ENCODE data around the gene SSBP2.

The SSBP2 gene

DNA sequence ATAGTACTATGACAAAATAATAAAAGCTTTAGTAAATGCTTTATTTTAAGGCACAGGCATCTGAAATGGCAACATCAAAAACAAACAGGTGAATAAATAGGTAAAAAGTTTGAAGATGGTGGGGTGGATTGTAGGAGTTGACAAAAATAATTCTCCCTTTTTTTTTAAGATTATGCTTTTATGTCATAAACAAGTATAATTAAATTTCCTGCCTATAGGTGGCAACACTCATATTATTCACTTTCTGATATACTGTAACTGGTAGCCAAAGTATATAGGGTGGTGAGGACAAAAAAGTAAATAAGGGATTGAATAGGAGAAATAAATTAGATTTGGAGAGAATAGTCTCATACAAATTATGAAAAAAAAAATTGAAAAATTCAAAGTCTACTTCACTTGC, 236.9 kb downstream of the SSBP2 start:
- TF ChIP-seq POLR2AphosphoS5 (IDR thresholded peaks at IDR 0.05; ENCODE audit: low read depth): no peak
- TF ChIP-seq, protein P1, sequence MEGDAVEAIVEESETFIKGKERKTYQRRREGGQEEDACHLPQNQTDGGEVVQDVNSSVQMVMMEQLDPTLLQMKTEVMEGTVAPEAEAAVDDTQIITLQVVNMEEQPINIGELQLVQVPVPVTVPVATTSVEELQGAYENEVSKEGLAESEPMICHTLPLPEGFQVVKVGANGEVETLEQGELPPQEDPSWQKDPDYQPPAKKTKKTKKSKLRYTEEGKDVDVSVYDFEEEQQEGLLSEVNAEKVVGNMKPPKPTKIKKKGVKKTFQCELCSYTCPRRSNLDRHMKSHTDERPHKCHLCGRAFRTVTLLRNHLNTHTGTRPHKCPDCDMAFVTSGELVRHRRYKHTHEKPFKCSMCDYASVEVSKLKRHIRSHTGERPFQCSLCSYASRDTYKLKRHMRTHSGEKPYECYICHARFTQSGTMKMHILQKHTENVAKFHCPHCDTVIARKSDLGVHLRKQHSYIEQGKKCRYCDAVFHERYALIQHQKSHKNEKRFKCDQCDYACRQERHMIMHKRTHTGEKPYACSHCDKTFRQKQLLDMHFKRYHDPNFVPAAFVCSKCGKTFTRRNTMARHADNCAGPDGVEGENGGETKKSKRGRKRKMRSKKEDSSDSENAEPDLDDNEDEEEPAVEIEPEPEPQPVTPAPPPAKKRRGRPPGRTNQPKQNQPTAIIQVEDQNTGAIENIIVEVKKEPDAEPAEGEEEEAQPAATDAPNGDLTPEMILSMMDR (IDR thresholded peaks at IDR 0.05; ENCODE audit: insufficient read depth, low read length): no peak
- TF ChIP-seq GABPA (IDR thresholded peaks at IDR 0.05; ENCODE audit: low read depth): no peak
- TF ChIP-seq, protein P2, sequence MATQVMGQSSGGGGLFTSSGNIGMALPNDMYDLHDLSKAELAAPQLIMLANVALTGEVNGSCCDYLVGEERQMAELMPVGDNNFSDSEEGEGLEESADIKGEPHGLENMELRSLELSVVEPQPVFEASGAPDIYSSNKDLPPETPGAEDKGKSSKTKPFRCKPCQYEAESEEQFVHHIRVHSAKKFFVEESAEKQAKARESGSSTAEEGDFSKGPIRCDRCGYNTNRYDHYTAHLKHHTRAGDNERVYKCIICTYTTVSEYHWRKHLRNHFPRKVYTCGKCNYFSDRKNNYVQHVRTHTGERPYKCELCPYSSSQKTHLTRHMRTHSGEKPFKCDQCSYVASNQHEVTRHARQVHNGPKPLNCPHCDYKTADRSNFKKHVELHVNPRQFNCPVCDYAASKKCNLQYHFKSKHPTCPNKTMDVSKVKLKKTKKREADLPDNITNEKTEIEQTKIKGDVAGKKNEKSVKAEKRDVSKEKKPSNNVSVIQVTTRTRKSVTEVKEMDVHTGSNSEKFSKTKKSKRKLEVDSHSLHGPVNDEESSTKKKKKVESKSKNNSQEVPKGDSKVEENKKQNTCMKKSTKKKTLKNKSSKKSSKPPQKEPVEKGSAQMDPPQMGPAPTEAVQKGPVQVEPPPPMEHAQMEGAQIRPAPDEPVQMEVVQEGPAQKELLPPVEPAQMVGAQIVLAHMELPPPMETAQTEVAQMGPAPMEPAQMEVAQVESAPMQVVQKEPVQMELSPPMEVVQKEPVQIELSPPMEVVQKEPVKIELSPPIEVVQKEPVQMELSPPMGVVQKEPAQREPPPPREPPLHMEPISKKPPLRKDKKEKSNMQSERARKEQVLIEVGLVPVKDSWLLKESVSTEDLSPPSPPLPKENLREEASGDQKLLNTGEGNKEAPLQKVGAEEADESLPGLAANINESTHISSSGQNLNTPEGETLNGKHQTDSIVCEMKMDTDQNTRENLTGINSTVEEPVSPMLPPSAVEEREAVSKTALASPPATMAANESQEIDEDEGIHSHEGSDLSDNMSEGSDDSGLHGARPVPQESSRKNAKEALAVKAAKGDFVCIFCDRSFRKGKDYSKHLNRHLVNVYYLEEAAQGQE (IDR thresholded peaks at IDR 0.05; ENCODE audit: insufficient replicate concordance, low read depth): no peak
- TF ChIP-seq SPI1 (IDR thresholded peaks at IDR 0.05; ENCODE audit: borderline replicate concordance, low read depth): no peak
- no peak for DNase-seq (ENCODE audit: low read depth in 1 of 2, low spot score in 1 of 2)
- no peaks in the 10 kb centered on the region for H3K27me3 ChIP-seq (ENCODE audit: insufficient read depth, poor library complexity, severe bottlenecking)
- H3K27ac ChIP-seq (replicated peaks): no peak overlapping the region
- no peak overlapping the region for H3K4me3 ChIP-seq (replicated peaks; ENCODE audit: insufficient read depth, low read length)

DNA sequence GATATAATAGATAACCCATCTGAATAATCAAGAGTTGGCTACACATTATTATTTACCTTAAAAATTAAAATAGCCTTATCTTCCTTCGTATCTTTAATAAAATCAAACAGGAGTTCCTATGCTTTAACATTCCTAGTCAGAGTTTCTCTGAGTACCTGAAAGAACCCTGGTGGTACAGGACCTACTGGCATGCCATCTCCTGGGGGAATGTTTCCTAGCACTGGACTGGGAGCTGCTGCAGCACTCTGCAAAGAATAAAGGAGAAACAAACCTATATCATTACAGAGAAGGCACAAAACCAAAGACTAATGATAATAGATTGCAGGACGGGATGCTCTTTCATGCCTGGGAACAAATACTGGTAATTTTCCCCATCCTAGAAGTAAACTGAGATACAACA, 237.4 kb downstream of the SSBP2 start:
- Histone ChIP-seq H3K4me3 (replicated peaks; ENCODE audit: insufficient read depth, low read length) (no peak overlapping the region), H3K27me3 (ENCODE audit: insufficient read depth, poor library complexity, severe bottlenecking) (no peaks in the 10 kb centered on the region), H3K27ac (replicated peaks) (no peak overlapping the region)
- DNase-seq (ENCODE audit: low read depth in 1 of 2, low spot score in 1 of 2): no peak
- no peak for TF ChIP-seq POLR2AphosphoS5 (IDR thresholded peaks at IDR 0.05; ENCODE audit: low read depth)
- TF ChIP-seq, protein P2 (IDR thresholded peaks at IDR 0.05; ENCODE audit: insufficient replicate concordance, low read depth): no peak
- TF ChIP-seq, protein P1 (IDR thresholded peaks at IDR 0.05; ENCODE audit: insufficient read depth, low read length): no peak
- TF ChIP-seq GABPA (IDR thresholded peaks at IDR 0.05; ENCODE audit: low read depth): no peak
- no peak for TF ChIP-seq SPI1 (IDR thresholded peaks at IDR 0.05; ENCODE audit: borderline replicate concordance, low read depth)

DNA sequence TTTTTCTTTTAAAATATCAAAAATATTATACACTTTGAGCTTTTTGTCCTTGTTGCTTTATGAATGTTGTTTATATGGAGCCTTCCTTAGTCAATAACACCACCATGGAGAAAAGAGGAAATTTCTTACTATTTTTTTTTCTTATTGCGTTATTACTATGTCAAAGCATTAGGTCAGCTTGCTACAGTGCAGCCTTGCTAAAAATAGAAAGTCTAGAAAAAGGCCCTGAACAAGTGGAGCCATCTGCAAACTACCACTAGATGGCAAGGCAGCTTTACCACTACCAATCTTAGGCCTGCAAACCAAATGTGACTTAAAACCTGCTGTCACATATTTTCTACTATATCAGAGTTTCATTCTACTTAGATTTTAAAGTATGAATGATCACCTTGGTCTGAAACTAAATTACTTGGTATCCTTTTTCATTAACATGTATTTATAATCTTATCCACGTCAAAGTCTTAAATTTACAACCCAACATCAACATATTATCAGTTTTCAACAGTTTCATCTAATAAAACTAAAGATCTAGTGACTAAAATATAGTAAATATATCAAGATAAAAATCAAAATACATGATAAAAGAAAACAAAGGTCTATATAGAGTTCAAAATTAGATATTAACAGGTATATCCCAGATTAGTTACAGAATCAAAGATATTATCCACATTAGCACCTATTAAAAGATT, 243.9 kb downstream of the SSBP2 start:
- Histone ChIP-seq H3K4me3 (replicated peaks; ENCODE audit: insufficient read depth, low read length) (no peak overlapping the region), H3K27ac (replicated peaks) (no peak overlapping the region), H3K27me3 (ENCODE audit: insufficient read depth, poor library complexity, severe bottlenecking) (no peaks in the 10 kb centered on the region)
- DNase-seq (ENCODE audit: low read depth in 1 of 2, low spot score in 1 of 2): peak; percentile 18 to 68
- TF ChIP-seq, protein P1 (IDR thresholded peaks at IDR 0.05; ENCODE audit: insufficient read depth, low read length): peak; percentile 49
- no peak for TF ChIP-seq SPI1 (IDR thresholded peaks at IDR 0.05; ENCODE audit: borderline replicate concordance, low read depth)
- TF ChIP-seq, protein P2 (IDR thresholded peaks at IDR 0.05; ENCODE audit: insufficient replicate concordance, low read depth): no peak
- no peak for TF ChIP-seq GABPA (IDR thresholded peaks at IDR 0.05; ENCODE audit: low read depth)

All from HL-60 (cell line).